ENCODE data around the gene IL4I1. TPM values are rescaled to one million over a fixed set of nuclear protein-coding genes. Genes with fewer than 3 reads are reported as not detected.
"Not testable (repeated sequence)": the region's sequence is repeated elsewhere in the genome, so short reads cannot be mapped to it uniquely, and the experiment has no call there.

IL4I1 gene, protein sequence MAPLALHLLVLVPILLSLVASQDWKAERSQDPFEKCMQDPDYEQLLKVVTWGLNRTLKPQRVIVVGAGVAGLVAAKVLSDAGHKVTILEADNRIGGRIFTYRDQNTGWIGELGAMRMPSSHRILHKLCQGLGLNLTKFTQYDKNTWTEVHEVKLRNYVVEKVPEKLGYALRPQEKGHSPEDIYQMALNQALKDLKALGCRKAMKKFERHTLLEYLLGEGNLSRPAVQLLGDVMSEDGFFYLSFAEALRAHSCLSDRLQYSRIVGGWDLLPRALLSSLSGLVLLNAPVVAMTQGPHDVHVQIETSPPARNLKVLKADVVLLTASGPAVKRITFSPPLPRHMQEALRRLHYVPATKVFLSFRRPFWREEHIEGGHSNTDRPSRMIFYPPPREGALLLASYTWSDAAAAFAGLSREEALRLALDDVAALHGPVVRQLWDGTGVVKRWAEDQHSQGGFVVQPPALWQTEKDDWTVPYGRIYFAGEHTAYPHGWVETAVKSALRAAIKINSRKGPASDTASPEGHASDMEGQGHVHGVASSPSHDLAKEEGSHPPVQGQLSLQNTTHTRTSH
- total RNA-seq: 10 to 100 TPM in 1 of 7 donors, 1 to 10 TPM in 6; 1.1 to 20.2 (median 2.8) TPM
- 1 to 10 TPM; 3.9 to 9.3 (median 6.4) TPM for polyA plus RNA-seq
- long read RNA-seq, donor 1, partial matches to known transcripts: 0 of 1 reads
- long read RNA-seq, donor 1, other reads (novel, unspliced or antisense): 0 of 1 reads
- long read RNA-seq, donor 2, partial matches to known transcripts: 0 of 1 reads
- long read RNA-seq, donor 2, other reads (novel, unspliced or antisense): 0 of 1 reads

- WGBS, 5 donors: 5 to 18% (median 7%) methylated on average over 19 to 20 of the region's 20 CpGs
- H3K36me3 ChIP-seq: no peaks in the 10 kb centered on the region
- peak; percentile 83 for DNase-seq
- intact Hi-C loops (cut with DNase I; ENCODE audit: low total_unique reads): no loop called here
- H3K4me3 ChIP-seq: peak within 1 kb of the TSS in 4 of 8 donors; percentile 13 to 57 (median 24)
- no peaks in the 10 kb centered on the region for H3K9me3 ChIP-seq
- no peaks in the 10 kb centered on the region for H3K27me3 ChIP-seq (replicated peaks in 1 of 7)
- H3K27ac ChIP-seq: peak within 1 kb of the TSS; percentile 3 to 83 (median 64)
- peaks cover 20 to 45% (median 34%) of the 10 kb centered on the region in 6 donors for H3K4me1 ChIP-seq
- TF ChIP-seq POLR2AphosphoS5 (IDR thresholded peaks at IDR 0.05): peak in 2 of 3 donors; percentile 22 to 39
- TF ChIP-seq, protein P1, sequence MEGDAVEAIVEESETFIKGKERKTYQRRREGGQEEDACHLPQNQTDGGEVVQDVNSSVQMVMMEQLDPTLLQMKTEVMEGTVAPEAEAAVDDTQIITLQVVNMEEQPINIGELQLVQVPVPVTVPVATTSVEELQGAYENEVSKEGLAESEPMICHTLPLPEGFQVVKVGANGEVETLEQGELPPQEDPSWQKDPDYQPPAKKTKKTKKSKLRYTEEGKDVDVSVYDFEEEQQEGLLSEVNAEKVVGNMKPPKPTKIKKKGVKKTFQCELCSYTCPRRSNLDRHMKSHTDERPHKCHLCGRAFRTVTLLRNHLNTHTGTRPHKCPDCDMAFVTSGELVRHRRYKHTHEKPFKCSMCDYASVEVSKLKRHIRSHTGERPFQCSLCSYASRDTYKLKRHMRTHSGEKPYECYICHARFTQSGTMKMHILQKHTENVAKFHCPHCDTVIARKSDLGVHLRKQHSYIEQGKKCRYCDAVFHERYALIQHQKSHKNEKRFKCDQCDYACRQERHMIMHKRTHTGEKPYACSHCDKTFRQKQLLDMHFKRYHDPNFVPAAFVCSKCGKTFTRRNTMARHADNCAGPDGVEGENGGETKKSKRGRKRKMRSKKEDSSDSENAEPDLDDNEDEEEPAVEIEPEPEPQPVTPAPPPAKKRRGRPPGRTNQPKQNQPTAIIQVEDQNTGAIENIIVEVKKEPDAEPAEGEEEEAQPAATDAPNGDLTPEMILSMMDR (IDR thresholded peaks at IDR 0.05 in 8 of 11, conservative IDR thresholded peaks at IDR 0.05 in 3 of 11): no peak
Observed at GRCh38 chr19:49896863-49897621, at the start of gene IL4I1. IL4I1 (minus strand) TSS chr19:49896887; CDS start chr19:49896160, 727 bp downstream.

GRCh38 chr19:49946415-49946814, 49.7 kb upstream of the IL4I1 start:
- intact Hi-C loops (cut with DNase I; ENCODE audit: low total_unique reads): no loop called here
- no peak for TF ChIP-seq POLR2A (IDR thresholded peaks at IDR 0.05)
- no peak for TF ChIP-seq POLR2AphosphoS5 (IDR thresholded peaks at IDR 0.05)
- DNase-seq: peak; percentile 16
- Histone ChIP-seq H3K27ac (no peak overlapping the region), H3K36me3 (peaks cover 0 to 53% (median 4%) of the 10 kb centered on the region in 6 donors), H3K9me3 (no peaks in the 10 kb centered on the region), H3K4me1 (peaks cover 0 to 29% (median 7%) of the 10 kb centered on the region in 6 donors), H3K27me3 (replicated peaks in 1 of 7) (peaks cover 0 to 19% (median 0%) of the 10 kb centered on the region in 7 donors), H3K4me3 (no peak overlapping the region)
- 83 to 92% (median 89%) methylated on average over 8 of the region's 8 CpGs for WGBS, 5 donors

GRCh38 chr19:49944567-49944966, 47.9 kb upstream of the IL4I1 start:
- H3K27me3 ChIP-seq (replicated peaks in 1 of 7); intact Hi-C loops (cut with DNase I; ENCODE audit: low total_unique reads); H3K4me3 ChIP-seq; H3K9me3 ChIP-seq: not testable (repeated sequence)
- peaks cover 0 to 34% (median 0%) of the 10 kb centered on the region in 6 donors for H3K36me3 ChIP-seq
- 51 to 76% (median 65%) methylated on average over 5 of the region's 5 CpGs for whole genome bisulfite sequencing, 5 donors
- peaks cover 0 to 16% (median 0%) of the 10 kb centered on the region in 6 donors for H3K4me1 ChIP-seq
- peak overlapping the region in 2 of 8 donors; percentile 34 to 38 for H3K27ac ChIP-seq
- peak; percentile 13 for DNase-seq

- no peak for DNase-seq
- H3K27ac ChIP-seq: no peak overlapping the region
- TF ChIP-seq POLR2AphosphoS5 (IDR thresholded peaks at IDR 0.05) (no peak), POLR2A (IDR thresholded peaks at IDR 0.05) (no peak)
- TF ChIP-seq, protein P1 (IDR thresholded peaks at IDR 0.05 in 8 of 11, conservative IDR thresholded peaks at IDR 0.05 in 3 of 11): no peak
- H3K4me3 ChIP-seq: no peak overlapping the region
- peaks cover 0 to 1% (median 0%) of the 10 kb centered on the region in 6 donors for H3K36me3 ChIP-seq
- no peaks in the 10 kb centered on the region for H3K9me3 ChIP-seq
- H3K4me1 ChIP-seq: peaks cover 9 to 37% (median 17%) of the 10 kb centered on the region in 6 donors
- intact Hi-C loops (cut with DNase I; ENCODE audit: low total_unique reads): no loop called here
- 83 to 94% (median 88%) methylated on average over 5 of the region's 5 CpGs for WGBS, 5 donors
- H3K27me3 ChIP-seq (replicated peaks in 1 of 7): peaks cover 0 to 4% (median 0%) of the 10 kb centered on the region in 7 donors
Observed at GRCh38 chr19:49940482-49940791, 43.8 kb upstream of the IL4I1 start.
